Muscle of back (tissue), 11 donors: ENCODE results near the gene PCCA. TPM values are rescaled to one million over a fixed set of nuclear protein-coding genes. Genes with fewer than 3 reads are reported as not detected.
"Not testable (repeated sequence)": the region's sequence is repeated elsewhere in the genome, so short reads cannot be mapped to it uniquely, and the experiment has no call there.

Experiments
- DNase-seq, 3 donors: peaks; one replicate each; pipeline versions ENCODE4 v3.0.0 to v3.0.0-alpha.2; 2013
- polyA plus RNA-seq, 10 donors: library from polyadenylated mRNA; unstranded; fragments of 120-200 nt; gene quantifications; one replicate each; pipeline ENCODE4 v1.2.1, GENCODE V29; 2013; ENCODE audit not compliant: insufficient read length in 10 of 10

PCCA gene
- polyA plus RNA-seq, 10 donors = 23.8 to 41.1 (median 30.3) TPM

GRCh38 chr13:100541897-100542825 lies 453.3 kb downstream of the PCCA start:
- DNase-seq = no peak

DNA sequence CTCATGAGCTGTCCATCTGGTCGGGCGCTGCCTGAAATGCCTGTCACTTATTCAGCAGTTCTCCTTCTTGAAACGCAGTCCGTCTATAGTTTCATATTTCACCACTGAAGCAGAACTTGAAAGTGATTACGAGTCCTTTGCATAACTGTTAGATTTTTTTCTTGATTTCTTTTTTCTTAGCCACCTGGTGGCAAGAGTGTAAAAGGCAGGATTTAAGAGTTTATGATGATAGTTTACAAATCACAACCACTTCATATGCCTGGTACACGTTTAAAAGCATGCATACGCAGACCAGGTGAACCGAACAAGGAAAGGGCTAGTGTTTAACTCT lies 453.9 kb downstream of the PCCA start:
- DNase-seq = peak in 2 of 3 donors; percentile 15 to 47

DNA sequence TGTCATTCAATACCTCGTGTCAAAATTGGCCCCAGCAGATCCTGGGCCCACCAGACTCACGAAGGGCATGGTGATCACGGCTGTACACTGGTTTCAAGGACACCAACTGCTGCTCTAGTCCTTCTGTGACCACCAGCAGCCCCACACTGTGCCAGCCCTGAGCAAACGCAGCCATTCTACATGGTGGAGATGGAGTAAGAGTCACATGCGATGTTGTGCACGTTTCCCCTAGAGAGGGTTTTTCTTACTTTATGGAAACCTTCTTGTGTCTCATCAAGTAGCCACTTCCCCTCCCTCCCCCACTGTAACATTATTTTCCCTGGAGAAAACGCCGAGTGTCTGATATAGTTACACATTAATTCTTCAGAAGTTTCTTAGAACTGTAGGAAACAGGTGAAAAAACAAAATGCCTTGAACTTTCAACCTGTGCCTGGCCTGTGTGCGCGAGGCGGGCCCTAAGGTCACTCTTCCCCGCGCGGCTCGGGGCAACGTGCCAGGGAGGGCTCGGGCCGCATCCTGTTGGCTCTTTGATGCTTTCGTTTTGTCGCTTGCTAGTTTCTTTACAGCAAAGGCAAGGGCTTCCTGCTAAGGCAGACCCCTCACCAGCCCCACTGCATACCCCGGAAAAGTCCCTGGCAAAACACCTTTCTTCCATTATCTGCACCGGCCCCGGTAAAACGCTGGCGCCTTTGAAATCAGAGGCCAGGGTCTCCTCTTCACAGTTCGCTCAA lies 455.1 kb downstream of the PCCA start:
- DNase-seq = no peak

- DNase-seq = no peak
Measured at GRCh38 chr13:100544866-100545683, 456.2 kb downstream of the PCCA start.

DNA sequence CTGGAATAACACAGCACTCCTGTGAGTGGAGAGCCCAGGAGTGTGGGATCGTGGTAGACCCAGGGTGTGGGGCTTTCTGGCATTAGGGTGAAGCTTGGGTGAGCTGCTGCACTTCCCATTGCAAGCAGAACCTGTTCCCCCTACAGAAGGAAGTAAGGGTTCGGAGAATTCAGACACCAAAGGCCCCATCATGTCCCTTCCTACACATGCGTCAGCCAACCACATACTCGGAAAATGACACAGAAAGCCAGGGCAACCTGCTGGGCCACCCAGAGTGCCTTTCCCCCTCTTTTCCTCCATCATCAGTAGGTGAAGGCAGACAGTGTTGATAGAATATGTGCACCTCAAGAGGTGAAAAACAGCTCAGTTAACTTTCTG lies 456.8 kb downstream of the PCCA start:
- DNase-seq = no peak

DNA sequence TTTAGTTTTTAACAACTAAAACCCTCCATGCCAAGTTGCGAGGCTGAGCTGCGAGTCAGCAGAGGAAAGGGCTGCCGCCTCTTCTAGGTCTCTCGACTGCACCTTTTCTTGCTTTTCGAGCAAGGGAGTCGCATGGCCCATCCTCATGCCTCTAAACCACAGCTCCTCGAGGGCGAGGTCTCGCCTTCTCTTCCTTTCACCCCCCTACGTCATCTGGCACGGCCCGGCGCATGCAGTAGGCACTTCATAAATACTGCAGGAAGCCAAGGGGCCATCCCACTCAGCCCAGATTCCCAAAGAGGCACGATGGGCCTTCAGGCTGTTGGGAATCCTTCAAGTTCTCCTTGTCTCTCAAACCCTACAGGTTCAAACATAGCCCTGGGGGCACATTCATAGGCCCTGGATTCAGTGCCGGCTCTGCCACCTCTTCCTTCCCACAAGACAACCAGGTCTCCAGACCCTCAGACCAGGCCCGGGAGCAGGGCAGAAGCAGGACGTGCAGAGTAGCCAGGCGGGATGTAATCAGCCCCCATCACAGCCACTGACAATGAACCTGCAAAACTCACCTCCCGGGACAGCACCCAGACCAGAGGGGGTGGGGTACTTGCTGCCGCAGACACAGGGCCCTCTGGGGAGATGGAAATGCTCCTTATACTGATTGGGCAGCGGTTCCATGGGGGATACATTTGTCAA lies 458.0 kb downstream of the PCCA start:
- no peak for DNase-seq

GRCh38 chr13:100547791-100548201 lies 458.9 kb downstream of the PCCA start:
- DNase-seq = peak in 2 of 3 donors; percentile 20 to 52

DNA sequence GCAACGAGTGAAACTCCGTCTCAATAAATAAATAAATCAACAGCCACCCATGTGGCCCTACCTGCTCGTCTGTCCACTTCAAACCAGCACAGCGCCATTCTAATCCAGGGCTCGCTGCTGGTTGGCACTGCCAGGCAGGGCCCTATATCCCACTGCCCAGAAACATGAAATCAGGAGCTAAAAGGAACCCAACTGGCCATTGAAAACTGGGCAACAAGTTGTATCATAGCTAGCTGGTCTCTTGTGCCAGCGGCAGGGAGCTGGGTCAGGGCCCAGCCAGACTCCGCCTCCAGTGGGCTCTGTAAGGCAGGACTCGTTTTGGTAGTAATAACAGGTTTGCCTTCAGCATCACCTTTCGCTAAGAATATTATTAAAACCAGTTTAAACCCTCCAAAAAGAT lies 460.4 kb downstream of the PCCA start:
- no peak for DNase-seq

DNA sequence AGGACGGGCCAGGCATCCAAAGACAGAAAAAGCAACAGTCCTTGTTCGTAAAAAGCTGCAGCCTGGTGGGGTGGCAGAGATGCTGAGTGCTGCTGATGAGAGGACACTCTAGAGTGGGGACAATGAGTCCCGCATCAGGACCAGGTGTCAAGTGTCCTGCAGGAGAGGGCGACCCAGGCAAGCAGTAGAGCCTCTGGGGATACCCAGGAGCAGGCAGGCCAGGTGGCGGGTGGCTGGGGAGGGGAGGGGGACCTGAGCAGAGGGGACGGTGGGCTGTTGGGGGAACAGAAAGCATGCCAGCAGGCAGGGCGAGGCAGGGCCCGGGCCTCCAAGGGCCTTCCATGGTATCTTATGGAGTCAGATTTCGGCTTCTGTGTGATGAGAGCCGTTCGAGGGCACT lies 463.9 kb downstream of the PCCA start:
- DNase-seq = no peak

DNA sequence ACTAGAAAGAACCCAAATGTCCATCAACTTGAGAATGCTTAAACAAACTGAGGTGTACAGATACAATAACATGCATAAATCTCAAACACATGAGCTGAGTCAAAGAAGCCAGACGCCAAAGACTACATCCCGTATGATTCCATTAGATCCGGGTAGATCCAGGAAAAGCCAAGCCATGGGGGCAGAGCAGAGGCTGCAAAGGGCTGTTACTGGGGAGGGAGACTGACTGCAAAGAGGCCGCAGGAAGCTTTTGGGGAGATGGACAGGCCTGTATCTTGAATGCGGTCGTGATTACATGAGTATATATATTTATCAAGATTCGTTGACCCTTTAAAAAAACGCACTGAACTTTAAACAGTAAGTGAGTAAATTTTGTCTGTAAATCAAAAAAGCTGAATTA lies 471.0 kb downstream of the PCCA start:
- no peak for DNase-seq

DNA sequence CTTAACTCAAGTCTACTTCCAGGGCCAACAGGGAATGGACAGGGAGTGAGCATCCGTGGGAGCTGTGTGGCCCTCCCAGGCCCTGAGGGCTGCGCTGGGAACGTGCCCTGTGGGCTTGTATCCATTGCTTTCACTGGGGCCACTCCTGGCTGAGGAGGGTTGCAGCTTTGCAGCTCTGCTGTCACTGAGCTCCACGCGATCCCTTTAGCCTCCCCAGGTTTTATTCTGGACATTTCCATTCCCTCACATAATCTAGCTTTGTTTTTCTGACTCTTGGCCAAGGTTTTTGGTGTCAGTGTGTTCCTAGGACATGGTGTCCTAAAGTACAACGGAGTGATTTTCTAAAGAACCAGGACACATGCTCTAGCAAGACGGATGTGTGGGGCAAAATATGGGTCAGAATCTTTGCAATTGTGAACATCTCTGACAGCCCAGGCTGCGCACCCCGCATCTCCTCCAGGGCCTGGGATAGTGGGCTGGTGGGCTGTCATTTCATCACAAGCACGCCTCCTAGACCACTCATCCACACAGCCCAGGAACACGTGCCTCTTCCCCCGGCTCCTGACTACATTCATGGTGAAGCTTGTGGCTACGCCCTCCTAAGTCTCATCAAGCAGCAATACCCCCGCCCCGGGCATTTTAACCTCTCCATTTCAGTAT lies 471.7 kb downstream of the PCCA start:
- DNase-seq = no peak

GRCh38 chr13:100561158-100561499 lies 472.2 kb downstream of the PCCA start:
- DNase-seq = no peak

DNA sequence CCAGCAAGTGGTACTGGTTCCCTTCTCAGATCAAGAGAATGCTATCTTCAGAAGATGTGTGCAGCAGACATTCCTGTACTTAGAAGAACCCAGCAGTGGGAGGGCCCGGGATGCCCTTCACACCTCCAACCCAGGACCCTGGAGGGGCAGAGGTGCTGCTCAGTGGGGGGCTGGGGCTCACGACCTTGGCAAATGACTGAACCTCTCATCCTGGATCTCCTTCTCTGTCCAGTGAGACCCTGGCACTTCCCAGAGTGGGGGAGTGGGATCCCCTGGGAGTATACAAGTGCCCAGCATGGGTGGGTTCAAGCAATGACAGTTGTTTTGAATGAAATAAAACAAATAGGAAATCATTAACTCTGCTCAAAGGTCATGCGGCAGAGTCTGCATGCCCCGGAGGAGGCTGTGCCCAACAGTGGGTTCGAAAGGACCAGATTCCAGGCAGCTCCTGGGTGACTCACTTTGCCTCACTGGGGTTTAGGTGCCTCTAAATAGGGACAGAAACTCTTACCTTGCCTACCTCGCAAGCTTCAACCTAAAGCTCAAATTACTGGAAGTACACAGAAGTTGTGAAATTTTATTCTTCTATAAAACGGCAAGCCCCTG lies 472.8 kb downstream of the PCCA start:
- DNase-seq = no peak

GRCh38 chr13:100563779-100564178 lies 474.9 kb downstream of the PCCA start:
- no peak for DNase-seq

DNA sequence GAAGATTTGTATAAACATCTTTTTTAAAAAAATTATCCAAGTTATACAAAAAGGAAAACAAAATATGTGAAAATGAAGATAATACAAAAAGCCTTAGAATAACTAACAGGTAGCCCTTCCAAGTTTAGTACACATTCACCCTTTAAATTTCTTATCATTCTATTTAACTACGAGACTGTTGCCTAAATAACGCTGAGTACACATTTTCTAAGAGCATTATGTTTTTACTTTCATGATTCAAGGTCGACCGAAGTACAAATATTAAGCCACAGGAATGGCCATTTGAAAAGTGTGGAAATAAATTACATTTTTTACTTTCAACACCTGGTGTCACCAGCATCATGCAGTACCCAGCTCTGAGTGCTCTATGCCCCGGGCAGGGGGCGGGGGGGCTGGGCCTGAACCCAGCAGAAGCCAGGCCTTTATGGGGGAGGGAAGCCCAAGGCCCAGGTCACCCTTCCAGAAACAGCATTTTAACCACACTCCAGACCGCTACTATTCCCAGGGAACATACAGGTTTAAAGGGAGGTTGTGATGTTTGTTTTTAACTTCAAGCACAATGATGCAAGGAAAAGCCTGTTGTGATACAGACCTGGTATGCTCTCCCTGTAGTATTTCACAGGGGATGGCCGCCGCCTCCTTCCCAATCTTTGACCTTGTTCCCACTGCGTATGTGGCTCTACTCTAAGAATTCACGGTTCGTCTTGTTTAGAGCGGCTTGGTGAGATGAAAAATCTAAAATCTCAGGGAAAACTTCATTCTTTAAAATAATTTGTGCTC lies 475.7 kb downstream of the PCCA start:
- DNase-seq = no peak

DNA sequence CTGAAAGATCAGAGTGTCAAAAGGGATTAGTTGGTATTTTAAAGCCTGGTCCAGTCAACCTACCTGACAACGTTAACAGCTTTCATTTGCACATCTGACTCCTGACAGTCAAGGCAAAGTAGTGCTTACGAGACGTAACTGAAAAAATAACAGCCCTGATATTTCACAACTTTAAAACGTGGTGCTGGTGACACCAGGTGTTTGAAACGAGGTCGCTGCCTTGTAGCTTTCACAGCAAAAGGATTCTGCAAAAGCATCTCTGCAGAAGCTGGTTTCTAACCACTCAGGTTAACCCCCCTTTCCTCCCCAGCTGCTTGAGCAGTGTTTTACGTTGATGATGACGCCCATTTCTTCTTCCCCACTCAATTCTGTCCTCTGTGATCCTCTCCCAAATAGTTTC lies 476.4 kb downstream of the PCCA start:
- DNase-seq = no peak

GRCh38 chr13:100566543-100566942 lies 477.6 kb downstream of the PCCA start:
- DNase-seq = no peak

- peak; percentile 42 to 45 (median 43) for DNase-seq
Measured at GRCh38 chr13:100573121-100573520, 484.2 kb downstream of the PCCA start.

- not testable (repeated sequence) for DNase-seq
Measured at GRCh38 chr13:100577239-100577638, 488.3 kb downstream of the PCCA start.
